ENCODE results near the gene STAB2.

GRCh38 chr12:103785243-103786031 lies 198.4 kb downstream of the STAB2 start:
- TF ChIP-seq, protein P1, sequence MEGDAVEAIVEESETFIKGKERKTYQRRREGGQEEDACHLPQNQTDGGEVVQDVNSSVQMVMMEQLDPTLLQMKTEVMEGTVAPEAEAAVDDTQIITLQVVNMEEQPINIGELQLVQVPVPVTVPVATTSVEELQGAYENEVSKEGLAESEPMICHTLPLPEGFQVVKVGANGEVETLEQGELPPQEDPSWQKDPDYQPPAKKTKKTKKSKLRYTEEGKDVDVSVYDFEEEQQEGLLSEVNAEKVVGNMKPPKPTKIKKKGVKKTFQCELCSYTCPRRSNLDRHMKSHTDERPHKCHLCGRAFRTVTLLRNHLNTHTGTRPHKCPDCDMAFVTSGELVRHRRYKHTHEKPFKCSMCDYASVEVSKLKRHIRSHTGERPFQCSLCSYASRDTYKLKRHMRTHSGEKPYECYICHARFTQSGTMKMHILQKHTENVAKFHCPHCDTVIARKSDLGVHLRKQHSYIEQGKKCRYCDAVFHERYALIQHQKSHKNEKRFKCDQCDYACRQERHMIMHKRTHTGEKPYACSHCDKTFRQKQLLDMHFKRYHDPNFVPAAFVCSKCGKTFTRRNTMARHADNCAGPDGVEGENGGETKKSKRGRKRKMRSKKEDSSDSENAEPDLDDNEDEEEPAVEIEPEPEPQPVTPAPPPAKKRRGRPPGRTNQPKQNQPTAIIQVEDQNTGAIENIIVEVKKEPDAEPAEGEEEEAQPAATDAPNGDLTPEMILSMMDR (IDR thresholded peaks at IDR 0.05 in 8 of 11, conservative IDR thresholded peaks at IDR 0.05 in 3 of 11) = no peak
- no peak for TF ChIP-seq POLR2A (IDR thresholded peaks at IDR 0.05)
